ENCODE data around the gene BTRC. TPM values are rescaled to one million over a fixed set of nuclear protein-coding genes. Genes with fewer than 3 reads are reported as not detected.
A peak's percentile ranks its signal among the peaks of the same experiment; 100 is the strongest.

BTRC gene
- total RNA-seq, 1 donor from 2014 or later, result 9.9 TPM

GRCh38 chr10:101580486-101581399 lies 226.8 kb downstream of the BTRC start:
- DNase-seq (ENCODE audit: low spot score), result no peak

DNA sequence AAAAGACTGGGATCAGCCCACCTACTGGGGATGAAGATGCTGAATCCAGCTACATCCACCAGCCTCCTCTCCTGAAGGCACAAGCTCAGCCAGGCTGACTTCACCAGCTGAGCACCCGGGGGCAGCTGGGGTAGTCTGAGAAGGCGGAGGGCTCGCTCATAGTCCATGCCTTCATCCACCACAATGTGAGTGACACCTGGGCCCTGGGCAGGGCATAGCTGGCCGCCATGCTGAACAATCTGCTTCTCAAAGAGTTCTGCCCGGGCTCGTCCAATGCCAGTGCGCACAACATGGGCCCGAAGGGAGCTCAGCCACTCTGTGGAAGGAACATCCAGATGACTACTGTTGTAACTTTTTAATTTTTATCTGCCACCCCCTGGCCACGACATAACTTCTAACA lies 231.9 kb downstream of the BTRC start:
- DNase-seq (ENCODE audit: low spot score), result no peak

GRCh38 chr10:101587725-101588653 lies 234.0 kb downstream of the BTRC start, which contains the start of the genes DPCD and POLL:
DPCD (plus strand) TSS chr10:101588321; CDS start chr10:101588337, 16 bp downstream.
POLL (minus strand) TSS chr10:101588257; CDS start chr10:101587360, 897 bp downstream.
- DNase-seq (ENCODE audit: low spot score), result peak; percentile 98

DNA sequence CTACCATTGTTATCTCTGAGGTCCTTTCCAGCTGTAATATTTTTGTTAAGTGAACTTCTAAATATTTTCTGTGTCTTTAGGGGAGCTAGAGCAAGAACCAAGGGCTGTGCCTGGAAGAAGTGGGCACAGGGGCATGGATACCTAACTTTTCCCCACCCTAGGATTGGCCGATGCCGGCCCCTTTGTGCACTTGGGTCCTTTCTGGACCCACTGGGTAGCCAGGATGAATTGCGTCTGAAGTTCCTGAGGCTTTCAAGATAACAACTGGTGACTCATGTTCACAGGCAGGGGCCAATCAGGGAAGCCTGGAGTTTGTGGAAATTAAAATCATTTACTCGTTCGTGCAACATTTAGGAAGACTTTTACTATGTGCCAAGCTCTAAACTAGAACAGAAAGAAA lies 234.9 kb downstream of the BTRC start:
- peak; percentile 12 for DNase-seq (ENCODE audit: low spot score)

DNA sequence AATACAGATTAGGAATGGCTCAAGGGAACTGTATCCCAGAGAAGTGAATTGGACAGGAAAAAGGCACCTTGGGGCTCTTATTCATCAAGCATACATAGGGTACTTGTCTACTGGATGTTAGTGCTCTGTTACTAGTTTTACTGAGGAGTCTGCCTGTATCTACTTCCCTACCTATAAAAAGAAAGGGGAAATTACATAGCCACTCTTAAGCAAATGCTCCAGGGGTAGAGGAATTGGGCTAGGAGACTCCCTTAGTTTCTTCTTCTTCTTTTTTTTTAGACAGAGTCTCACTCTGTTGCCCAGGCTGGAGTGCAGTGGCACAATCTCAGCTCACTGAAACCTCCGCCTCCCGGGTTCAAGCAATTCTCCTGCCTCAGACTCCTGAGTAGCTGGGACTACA lies 239.4 kb downstream of the BTRC start:
- DNase-seq (ENCODE audit: low spot score), result peak; percentile 9

DNA sequence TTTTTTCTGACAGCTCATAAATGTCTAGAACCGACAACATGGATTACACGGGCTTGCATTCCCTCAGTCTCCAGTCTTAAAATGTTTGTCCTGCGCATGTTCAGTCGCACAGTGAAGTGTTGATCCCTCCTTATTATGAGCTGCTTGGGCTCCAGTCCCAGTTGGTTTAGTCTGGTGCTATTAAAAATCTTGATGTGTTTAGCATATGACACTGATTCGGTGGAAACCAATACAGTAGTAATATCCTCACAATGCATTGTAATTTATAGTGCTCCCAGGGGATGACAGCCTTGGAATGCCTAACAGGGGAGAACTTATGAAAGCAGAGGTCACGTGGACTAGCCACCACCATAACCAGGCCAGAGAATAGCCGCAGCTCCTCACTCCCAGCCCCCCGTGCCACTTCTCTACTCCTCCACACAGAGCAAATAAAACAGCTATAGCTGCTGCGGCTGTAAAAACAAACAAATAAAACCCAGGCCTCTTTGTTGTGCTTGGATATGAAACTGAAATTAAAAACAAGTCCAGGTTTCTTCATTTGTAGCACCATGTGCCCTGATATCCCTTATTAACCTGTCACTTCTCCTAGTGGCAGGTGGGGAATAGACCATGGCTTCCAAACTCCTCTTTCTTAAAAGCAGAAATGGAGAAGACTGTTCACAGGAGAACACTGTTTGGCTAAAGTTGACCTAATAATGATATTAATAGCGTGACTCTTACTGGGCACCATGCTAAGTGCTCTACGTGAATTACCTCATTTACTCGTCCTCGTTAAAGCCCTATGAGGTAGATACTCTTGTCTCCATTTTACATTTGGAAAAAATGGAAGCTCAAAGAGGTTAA lies 241.8 kb downstream of the BTRC start:
- no peak for DNase-seq (ENCODE audit: low spot score)

- DNase-seq (ENCODE audit: low spot score), result no peak
These were observed 243.3 kb downstream of the BTRC start for GRCh38 chr10:101597091-101597900.

DNA sequence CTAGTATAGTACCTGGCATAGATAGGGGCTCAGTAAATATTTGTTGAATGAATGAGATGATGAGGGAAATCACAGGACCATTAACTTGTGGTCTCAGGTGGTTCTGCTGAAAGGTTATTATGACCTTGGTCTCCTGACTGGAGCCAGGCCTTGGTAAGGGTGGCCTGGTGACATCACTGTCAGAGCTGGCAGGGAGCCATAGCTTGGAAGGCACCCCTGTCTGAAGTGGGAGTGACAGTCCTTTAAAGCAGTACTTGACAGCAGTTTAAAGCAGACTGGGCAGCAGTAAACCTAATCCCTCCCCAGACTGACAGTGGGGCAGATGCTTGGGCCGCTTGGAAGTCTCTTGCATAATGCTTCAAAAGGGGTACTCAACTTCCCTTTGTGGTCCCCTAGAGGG lies 247.6 kb downstream of the BTRC start:
- DNase-seq (ENCODE audit: low spot score), result no peak

GRCh38 chr10:101602761-101603398 lies 248.9 kb downstream of the BTRC start:
- DNase-seq (ENCODE audit: low spot score), result peak; percentile 47

Other genes starting within 250 kb of the BTRC start
- 3.4 TPM for gene TLX1, start 222.9 kb upstream of the BTRC start, total RNA-seq (ENCODE audit: insufficient read depth, low replicate concordance)
- gene LBX1, start 124.7 kb upstream of the BTRC start, total RNA-seq (ENCODE audit: insufficient read depth, low replicate concordance), result 0.24 TPM
- 6.5 TPM for gene POLL, start 234.1 kb downstream of the BTRC start, total RNA-seq (ENCODE audit: insufficient read depth, low replicate concordance)
- gene DPCD, start 234.2 kb downstream of the BTRC start, total RNA-seq (ENCODE audit: insufficient read depth, low replicate concordance), result 16.1 TPM

Data from umbilical cord (tissue), 2 donors.